Measurements from ENCODE around the gene PLK3. TPM values are rescaled to one million over a fixed set of nuclear protein-coding genes. Genes with fewer than 3 reads are reported as not detected.
A peak's percentile ranks its signal among the peaks of the same experiment; 100 is the strongest.
"Not testable (repeated sequence)": the region's sequence is repeated elsewhere in the genome, so short reads cannot be mapped to it uniquely, and the experiment has no call there.

PLK3 gene
- total RNA-seq, 1 donor from 2014 or later = 20.7 TPM

GRCh38 chr1:44787506-44787905 lies 12.7 kb upstream of the PLK3 start:
- no peak for ATAC-seq

DNA sequence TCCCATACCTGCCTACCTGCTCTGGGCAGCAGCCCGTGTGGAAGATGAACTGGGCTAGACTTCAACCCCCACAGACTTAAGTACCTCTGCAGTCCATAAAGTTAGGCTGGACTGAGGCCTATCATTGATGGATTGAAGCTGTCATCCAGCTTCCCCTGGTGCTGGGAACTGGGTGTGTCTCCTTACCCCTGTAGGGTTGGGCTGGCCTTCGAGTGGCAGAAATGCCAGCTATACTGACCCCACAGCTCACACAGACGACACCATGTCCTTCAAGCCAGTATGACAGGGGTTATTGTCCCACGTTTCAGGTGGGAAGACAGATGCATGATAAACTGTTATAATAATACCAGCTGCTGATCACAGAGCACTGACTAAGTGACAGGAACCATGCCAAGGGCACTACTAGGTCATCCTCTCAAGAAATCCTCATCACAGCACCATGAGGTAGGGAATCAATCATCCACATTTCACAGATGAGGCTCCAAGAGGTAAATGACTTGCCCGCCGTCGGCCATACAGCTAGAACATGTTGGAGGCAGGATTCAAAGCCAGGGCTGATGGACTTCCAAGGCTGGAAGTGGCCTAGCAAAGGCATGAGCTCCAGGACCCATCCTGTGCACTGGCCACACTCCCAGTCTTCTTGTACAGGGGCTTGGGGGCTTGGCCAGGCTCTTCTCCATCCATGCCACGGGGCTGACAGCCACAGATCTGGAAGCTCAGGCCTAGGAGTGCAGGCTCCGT lies 11.9 kb upstream of the PLK3 start, which contains the start of gene BEST4:
TSS of gene BEST4 (minus strand) at position 51 of the 741 bp plus-strand sequence. CDS start 465 bp downstream, outside the sequence.
- ATAC-seq = no peak

- no peak for ATAC-seq
Observed at GRCh38 chr1:44790968-44791801, 9.0 kb upstream of the PLK3 start.

DNA sequence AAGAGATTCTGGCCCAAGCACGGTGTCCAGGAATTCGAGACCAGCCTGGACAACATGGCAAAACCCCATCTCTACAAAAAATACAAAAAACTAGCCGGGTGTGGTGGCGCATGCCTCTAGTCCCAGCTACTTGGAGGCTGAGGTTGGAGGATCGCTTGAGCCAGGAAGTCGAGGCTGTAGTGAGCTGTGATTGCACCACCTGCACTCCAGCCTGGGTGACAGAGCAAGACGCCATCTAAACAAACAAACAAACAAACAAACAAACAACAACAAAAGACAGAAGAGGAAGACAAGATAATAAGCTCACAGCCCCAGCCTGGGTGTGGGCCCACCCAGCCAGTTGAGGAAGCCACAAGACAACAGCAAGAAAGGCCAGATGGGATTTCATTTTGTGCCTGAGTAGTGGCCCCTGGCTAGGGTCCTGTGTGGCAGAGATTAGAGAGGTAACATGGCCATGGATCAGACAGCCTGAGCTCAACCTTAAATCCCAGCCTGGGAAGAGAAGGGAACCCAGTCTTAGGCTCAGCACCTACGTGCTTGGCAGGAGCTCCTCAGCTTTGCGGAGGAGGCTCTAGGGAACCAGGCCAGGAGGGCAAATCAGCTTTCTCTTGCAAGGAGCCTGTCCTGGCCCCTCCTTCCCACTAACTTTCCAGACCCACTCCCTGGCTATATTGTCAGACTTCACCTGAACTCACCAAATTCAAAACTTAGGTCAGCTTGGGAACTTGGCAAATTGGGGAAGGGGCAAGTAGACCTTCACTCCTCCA lies 7.3 kb upstream of the PLK3 start:
- ATAC-seq = no peak

GRCh38 chr1:44797886-44798285 lies 2.3 kb upstream of the PLK3 start:
- ATAC-seq = not testable (repeated sequence)

DNA sequence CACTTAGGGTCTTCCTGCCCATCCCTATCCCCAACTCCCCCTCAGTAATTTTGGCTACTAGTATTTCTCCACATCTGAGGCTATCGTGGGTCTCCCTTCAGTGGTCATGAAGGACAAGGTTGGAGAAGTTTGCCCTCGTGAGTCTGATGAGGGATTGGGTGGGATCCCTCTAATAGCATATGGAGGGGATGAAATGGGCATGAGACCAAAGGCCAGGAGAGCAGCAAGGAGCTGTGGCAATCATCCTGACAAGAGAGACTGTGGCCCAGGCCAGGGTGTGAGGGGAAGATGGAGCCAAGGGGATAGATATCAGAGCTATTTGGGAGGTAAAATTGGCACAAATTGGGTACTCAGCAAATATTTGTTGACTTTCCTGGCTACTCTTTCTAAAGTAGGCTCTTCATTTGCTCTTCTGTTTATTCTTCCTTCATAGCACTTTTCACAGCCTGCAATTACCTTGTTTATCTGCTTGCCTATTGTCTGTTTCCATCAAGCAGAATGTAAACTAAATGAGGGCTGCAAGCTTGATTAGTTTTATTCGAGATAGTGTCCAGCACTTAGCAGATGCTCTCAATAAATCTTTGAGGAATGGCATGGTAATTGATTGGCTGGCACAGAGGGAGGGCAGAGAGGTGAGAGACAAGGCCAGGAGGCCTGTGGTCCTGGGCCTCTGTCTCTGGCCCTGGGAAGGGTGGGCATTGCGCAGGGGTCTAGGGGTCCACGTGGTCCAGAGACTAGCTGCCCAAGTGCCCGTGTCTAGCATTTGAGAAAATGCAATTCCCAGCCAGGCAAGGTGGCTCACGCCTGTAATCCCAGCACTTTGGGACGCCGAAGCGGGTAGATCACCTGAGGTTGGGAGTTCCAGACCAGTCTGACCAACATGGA lies 1.5 kb upstream of the PLK3 start:
- no peak for ATAC-seq

DNA sequence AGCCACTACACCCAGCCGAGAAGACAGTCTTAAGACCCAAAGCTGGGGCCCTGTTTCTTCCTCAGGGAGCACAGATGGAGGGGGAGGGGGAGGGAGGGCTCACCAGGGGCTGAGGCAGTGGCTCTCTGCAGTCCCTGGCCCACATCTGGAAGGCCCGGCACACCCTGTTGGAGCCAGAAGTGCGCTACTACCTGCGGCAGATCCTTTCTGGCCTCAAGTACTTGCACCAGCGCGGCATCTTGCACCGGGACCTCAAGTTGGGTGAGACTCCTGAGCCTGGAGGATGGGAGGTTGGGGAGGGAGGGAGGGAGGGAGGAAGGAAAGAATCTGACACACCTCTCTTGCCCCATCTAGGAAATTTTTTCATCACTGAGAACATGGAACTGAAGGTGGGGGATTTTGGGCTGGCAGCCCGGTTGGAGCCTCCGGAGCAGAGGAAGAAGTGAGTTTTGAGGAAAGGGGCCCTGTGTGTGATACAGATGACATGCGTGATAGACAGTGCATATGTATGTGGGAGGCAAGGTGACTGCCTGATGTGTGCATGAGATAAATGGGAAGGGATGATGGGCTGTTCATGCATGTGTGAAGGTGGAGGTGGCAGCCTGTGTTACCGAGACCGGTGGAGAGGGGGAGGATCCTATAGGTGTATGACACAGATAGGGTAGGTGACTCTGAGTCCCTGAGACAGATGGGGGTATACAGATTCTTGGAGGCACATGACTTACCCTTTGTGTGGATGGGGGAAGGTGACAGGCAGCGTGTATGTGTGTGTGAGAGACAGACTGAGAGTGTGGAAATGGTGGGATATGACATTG lies 1.5 kb downstream of the PLK3 start:
- ATAC-seq = no peak

GRCh38 chr1:44802306-44803061 lies 2.3 kb downstream of the PLK3 start:
- ATAC-seq = no peak

- no peak for ATAC-seq
Observed at GRCh38 chr1:44803062-44803311, 2.8 kb downstream of the PLK3 start.

DNA sequence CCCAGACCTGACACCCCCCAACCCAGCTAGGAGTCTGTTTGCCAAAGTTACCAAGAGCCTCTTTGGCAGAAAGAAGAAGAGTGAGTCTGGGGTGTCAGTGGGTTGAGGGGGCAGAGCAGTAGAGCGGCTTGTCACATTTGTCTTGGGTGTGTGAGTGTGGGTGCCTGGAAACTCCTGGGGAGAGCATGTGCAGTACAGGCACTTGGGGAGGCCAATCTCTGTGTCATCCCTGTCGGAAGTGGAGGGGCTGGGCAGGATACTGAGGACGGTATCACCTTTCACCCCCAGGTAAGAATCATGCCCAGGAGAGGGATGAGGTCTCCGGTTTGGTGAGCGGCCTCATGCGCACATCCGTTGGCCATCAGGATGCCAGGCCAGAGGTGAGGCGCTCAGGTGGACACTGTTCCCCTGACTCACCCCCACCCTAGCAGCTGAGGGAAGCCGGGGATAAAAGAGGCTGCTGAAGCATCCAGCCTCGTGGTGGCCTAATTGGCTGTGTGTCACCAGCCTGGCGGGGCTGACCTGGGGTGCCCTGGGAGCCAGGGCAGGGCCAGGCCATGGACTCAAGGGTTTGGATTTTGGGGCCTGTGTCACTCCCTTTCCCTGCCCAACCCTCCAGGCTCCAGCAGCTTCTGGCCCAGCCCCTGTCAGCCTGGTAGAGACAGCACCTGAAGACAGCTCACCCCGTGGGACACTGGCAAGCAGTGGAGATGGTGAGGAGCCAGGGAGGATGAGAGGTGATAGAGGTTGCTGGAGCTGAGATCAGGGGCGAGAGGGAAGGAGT lies 3.3 kb downstream of the PLK3 start:
- ATAC-seq = peak; percentile 3

GRCh38 chr1:44805311-44806024 lies 5.3 kb downstream of the PLK3 start:
- no peak for ATAC-seq

DNA sequence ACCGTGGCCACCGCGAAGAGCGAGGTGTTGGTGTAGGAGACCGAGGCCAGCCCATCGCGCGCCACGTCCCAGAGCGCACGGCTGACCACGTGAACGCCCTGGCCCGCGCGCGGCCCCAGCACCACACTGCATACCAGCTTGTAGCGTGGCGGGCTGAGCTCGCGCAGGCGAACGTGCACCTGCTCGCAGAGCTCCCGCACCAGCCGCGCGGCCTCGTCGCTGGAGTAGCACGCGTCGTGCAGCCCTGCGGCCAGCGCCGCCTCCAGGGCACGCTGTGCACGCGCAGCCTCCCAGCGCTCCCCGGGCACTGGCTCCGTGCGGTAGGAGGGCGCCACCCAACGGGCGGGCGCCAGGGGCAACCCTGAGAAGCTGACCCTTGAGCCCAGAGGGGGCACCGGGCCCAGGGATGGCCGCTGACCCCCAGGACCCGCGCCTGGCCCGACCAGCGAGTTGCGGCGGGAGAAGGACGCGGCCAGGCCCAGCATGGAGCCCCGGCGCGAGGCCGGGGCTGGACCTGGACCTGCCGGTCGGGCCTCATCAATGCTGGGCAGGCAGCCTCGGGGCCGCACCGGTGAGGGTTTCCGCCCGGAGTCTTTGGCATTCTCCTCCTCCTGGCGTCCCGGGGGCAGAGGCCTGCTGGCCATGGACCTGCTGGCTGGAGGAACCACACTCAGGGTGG lies 6.0 kb downstream of the PLK3 start:
- no peak for ATAC-seq

- ATAC-seq = no peak
Observed at GRCh38 chr1:44806704-44807363, 6.7 kb downstream of the PLK3 start, which contains the start of gene DYNLT4. Gene DYNLT4, minus strand, starts transcription at chr1:44807351. Its CDS starts 683 bp downstream, at chr1:44806668.

DNA sequence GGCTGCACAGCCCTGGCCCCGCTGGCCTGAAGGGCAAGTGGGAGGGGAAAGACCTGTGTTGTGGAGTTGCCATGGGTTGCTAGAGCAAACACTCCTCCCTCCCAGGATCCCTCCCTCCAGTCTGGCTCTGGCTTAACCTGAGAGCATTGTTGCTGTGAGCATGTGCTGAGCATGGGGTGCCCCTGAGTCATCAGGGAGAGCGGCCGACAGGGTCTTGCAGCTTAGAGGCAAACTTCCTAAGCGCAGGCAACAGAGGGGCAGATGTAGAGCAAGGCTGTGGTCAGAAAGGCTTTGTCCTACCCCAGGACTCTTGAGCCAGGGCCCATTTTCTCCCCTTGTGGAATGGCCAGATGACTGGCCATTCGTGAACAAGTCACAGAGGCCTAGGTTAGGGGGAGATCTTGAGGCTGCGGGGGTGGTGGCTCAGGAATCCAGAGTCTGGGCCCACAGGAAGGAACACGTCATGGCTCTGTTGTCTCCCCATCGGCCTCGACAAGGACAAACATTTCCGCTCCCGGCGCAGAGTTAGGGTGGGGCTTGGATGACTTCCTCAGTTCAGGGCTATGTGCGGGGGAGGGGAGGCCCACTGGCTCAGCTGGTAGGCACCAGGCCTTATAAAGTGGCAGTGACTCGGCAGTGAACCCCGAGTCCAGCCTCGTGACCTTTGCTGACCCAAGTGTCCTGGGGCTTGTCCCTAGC lies 7.3 kb downstream of the PLK3 start:
- ATAC-seq = peak; percentile 83

- peak; percentile 23 for ATAC-seq
Observed at GRCh38 chr1:44808063-44808937, 8.1 kb downstream of the PLK3 start, which contains the start of gene BTBD19. Gene BTBD19, plus strand, starts transcription at chr1:44808523. Its CDS starts 298 bp downstream, at chr1:44808821.

All from esophagus mucosa (tissue), 1 donor.